ENCODE results near the gene MRPL12. TPM values are rescaled to one million over a fixed set of nuclear protein-coding genes. Genes with fewer than 3 reads are reported as not detected.
A peak's percentile ranks its signal among the peaks of the same experiment; 100 is the strongest.

Gene MRPL12
- total and polyA plus RNA-seq, 2 of the 13 experiments (the other 11 are each of a cell fraction or from before 2014, with no cell fraction given): 39.1 to 94.1 TPM

- peak; percentile 37; the same call in 1 of the 2 replicates for TF ChIP-seq ARID5B (CRISPR knock-in tag; IDR thresholded peaks at IDR 0.05)
- no peak for TF ChIP-seq ZNF709 (CRISPR knock-in tag; IDR thresholded peaks at IDR 0.05)
- TF ChIP-seq CEBPG (CRISPR knock-in tag; IDR thresholded peaks at IDR 0.05): no peak
- TF ChIP-seq FOXP4 (CRISPR knock-in tag; IDR thresholded peaks at IDR 0.05): no peak
- TF ChIP-seq ZNF574 (CRISPR knock-in tag; IDR thresholded peaks at IDR 0.05): peak; percentile 26; the same call in 1 of the 2 replicates
- TF ChIP-seq SOX6 (IDR thresholded peaks at IDR 0.05): no peak
- no peak for TF ChIP-seq SOX6 (CRISPR knock-in tag; IDR thresholded peaks at IDR 0.05)
- TF ChIP-seq JUND (CRISPR knock-in tag; IDR thresholded peaks at IDR 0.05): no peak
- no peak for TF ChIP-seq ZNF326 (CRISPR knock-in tag; IDR thresholded peaks at IDR 0.05; ENCODE audit: borderline replicate concordance)
- peak; percentile 59 for TF ChIP-seq TEAD3 (CRISPR knock-in tag; optimal IDR thresholded peaks at IDR 0.05; ENCODE audit: borderline replicate concordance)
- peak; percentile 65 for TF ChIP-seq ZFX (CRISPR knock-in tag; IDR thresholded peaks at IDR 0.05; ENCODE audit: low read depth)
- no peak for TF ChIP-seq ZNF646 (CRISPR knock-in tag; IDR thresholded peaks at IDR 0.05)
- peak; percentile 59; the same call in 1 of the 2 replicates for TF ChIP-seq ZNF232 (CRISPR knock-in tag; IDR thresholded peaks at IDR 0.05; ENCODE audit: borderline replicate concordance)
- no peak for TF ChIP-seq EZH2 (conservative IDR thresholded peaks at IDR 0.05; ENCODE audit: low read depth, low read length)
Measured at GRCh38 chr17:81655378-81656117, 47.6 kb upstream of the MRPL12 start (continued).

Data from HepG2 (cell line).